ENCODE measurements around the gene ADD3.

Gene ADD3

DNA sequence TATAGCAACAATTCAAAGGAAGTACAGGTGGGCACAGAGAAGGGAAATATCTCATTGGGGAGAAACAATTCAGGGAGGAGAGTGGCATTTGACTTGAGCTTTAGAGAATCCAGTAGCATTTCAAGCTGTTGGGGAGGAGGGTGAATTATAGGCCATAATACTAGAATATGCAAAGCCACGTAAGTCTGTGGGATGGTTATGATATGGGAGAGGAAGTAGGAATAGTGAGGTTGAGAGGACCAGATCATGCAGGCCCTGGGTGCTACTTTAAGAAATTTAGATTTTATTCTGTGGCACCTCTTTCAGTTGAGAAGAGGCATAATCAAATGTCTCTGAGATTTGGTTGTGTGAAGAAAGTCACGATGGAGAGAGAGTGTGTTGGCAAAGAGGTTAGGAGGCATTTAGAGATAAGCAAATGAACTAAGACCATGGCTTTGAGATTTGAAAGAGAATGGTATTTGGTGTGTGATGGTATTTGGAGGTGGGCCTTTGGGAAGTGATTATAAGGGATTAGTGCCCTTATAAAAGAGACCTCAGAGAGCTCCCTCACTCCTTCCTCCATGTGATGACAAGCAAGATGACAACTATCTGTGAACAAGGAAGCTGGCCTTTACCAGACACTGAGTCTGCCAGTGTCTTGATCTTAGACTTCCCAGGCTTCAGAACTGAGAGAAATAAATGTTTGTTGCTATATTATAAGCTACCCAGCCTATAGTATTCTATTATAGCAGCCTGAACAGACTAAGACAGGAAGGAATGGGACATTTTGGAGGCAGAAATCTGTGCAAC is 15.1 kb downstream of the ADD3 start:
- no peak overlapping the region for H3K4me3 ChIP-seq (ENCODE audit: low read length)
- TF ChIP-seq ZNF274 (IDR thresholded peaks at IDR 0.05; ENCODE audit: low read depth, low read length), result no peak

DNA sequence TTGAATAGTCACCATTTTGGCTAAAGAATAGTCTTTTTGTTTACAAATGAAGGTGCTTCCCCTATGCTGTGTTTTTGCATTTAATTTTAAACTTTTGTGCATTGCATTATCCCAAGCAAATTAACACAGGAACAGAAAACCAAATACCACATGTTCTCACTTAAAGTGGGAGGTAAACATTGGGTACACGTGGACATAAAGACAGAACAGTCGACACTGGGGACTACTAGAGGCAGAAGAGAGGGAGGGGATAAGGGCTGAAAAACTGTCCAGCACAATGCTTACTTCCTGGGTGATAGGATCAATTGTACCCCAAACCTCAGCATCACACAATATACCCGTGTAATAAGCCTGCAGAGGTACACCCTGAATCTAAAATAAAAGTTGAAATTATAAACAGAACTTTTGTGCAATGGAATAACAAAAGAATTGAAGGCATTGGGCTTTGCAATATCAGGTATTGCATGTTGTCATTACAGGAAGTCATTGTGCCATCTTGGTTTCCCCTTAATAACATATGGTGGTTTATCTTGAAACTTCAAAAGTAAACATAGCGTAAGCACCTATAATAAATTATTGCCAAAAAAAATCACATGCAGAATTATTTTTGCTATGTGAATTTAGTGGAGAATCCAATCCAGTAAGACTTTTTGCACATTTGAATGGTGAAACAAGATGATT is 16.1 kb downstream of the ADD3 start:
- TF ChIP-seq ZNF274 (IDR thresholded peaks at IDR 0.05; ENCODE audit: low read depth, low read length), result no peak
- no peak overlapping the region for H3K4me3 ChIP-seq (ENCODE audit: low read length)

DNA sequence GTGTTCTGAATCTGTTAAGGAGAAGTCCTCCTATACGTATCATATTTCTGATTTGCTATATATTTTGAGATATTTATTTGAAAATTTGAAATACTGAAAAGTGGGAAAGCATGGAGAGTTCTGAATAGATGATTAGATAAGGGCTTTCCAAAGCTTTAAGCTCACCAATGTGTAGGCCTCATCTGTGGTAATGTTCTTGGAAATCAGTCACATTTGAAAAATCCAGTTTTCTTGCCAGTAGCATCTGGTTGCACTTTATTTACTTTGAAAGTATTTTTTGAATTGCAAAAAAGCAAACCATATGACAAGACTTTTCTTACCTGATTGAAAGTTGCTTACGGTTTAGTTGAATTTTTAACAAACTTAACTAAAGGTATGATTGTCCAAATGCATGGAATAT is 21.7 kb downstream of the ADD3 start:
- no peak for TF ChIP-seq ZNF274 (IDR thresholded peaks at IDR 0.05; ENCODE audit: low read depth, low read length)
- no peak overlapping the region for H3K4me3 ChIP-seq (ENCODE audit: low read length)

- TF ChIP-seq ZNF274 (IDR thresholded peaks at IDR 0.05; ENCODE audit: low read depth, low read length), result no peak
- H3K4me3 ChIP-seq (ENCODE audit: low read length), result no peak overlapping the region
Measured at GRCh38 chr10:110032801-110033700, 25.3 kb downstream of the ADD3 start.

DNA sequence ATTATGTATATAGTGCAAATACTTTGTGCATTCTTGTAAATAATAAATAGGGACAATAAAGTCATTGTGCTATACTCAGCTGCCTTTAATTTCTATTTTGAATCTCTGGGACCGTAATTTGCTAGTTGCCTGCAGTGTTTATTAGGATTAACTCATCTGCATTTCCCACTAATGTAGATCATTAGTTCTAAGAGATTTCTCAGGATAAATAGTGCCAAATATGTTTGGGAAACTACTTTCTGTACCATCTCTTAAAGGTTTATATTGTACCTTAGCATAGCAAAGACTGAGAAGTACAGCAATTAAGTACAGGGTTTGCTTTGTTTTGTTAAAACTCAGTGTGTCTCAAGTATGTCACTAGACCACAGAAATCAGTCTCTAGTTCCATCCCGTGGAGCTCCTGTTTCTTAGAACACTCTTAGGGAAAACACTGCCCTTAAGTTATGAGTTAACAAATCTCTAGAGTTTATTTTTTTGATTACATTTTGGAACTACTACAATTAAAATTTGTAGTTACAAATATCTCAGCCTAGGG is 26.0 kb downstream of the ADD3 start:
- H3K4me3 ChIP-seq (ENCODE audit: low read length), result no peak overlapping the region
- TF ChIP-seq ZNF274 (IDR thresholded peaks at IDR 0.05; ENCODE audit: low read depth, low read length), result no peak

GRCh38 chr10:110034596-110034995 is 26.8 kb downstream of the ADD3 start:
- no peak overlapping the region for H3K4me3 ChIP-seq (ENCODE audit: low read length)
- no peak for TF ChIP-seq ZNF274 (IDR thresholded peaks at IDR 0.05; ENCODE audit: low read depth, low read length)

- no peak for TF ChIP-seq ZNF274 (IDR thresholded peaks at IDR 0.05; ENCODE audit: low read depth, low read length)
- H3K4me3 ChIP-seq (ENCODE audit: low read length), result no peak overlapping the region
Measured at GRCh38 chr10:110035070-110035921, 27.5 kb downstream of the ADD3 start.

- H3K4me3 ChIP-seq (ENCODE audit: low read length), result peak overlapping the region; percentile 18; the same call in 1 of the 2 replicates
- no peak for TF ChIP-seq ZNF274 (IDR thresholded peaks at IDR 0.05; ENCODE audit: low read depth, low read length)
Measured at GRCh38 chr10:110036640-110037039, 28.9 kb downstream of the ADD3 start.

GRCh38 chr10:110039254-110039653 is 31.5 kb downstream of the ADD3 start:
- no peak for TF ChIP-seq ZNF274 (IDR thresholded peaks at IDR 0.05; ENCODE audit: low read depth, low read length)
- H3K4me3 ChIP-seq (ENCODE audit: low read length), result no peak overlapping the region

GRCh38 chr10:110040108-110040507 is 32.3 kb downstream of the ADD3 start:
- H3K4me3 ChIP-seq (ENCODE audit: low read length), result no peak overlapping the region
- no peak for TF ChIP-seq ZNF274 (IDR thresholded peaks at IDR 0.05; ENCODE audit: low read depth, low read length)

DNA sequence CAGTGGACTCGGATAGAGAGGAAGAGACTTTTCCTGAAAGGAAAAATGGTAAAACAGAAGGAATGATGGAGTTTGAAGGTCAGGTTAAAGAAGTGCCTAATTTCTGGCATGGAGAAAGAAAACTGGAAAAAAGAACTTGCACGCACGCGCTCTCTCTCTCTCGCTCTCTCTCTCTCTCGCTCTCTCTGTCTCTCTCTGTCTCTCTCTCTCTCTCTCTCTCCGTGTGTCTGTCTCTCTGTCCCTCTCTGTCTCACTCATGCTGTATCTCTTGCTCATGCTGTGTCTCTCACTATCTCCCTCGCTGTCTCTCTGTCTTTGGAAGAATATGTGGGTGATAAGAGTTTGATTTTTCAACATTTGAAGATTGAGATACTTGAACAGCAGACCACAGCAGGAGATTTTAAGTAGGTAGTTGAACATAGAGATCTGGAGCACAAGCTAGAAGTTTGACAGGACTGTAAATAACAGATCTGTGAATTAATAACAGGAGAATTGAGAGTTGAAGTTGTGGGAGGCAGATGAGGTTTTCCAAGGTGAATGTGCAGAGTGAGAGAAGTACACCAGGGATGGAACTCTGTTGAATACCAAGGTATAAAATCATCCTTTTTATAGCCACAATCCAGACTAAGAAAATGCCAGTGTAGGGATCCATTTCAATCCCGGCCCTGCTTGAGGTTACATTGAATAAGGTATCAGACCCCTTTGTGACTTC is 33.1 kb downstream of the ADD3 start:
- no peak overlapping the region for H3K4me3 ChIP-seq (ENCODE audit: low read length)
- no peak for TF ChIP-seq ZNF274 (IDR thresholded peaks at IDR 0.05; ENCODE audit: low read depth, low read length)

GRCh38 chr10:110041479-110041829 is 33.7 kb downstream of the ADD3 start:
- TF ChIP-seq ZNF274 (IDR thresholded peaks at IDR 0.05; ENCODE audit: low read depth, low read length), result no peak
- H3K4me3 ChIP-seq (ENCODE audit: low read length), result no peak overlapping the region

DNA sequence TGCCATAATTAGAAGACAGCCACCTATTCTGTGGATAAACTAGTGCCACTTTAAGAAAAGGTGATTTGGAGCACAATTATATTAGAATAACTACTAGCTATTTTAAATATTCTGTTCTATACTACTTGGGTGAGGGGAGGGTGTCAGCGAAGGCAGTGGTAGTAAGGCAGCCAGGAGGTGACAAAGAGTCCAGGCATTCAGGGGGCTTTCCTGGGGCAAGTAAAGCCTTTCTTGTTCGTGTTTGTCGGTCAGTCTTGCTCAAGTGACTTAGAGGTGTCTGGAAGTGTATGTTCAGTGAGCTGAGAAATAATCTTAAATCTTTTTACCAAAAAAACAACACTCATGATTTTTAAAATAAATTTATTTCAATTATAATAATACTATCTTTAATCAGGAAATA is 34.4 kb downstream of the ADD3 start:
- no peak for TF ChIP-seq ZNF274 (IDR thresholded peaks at IDR 0.05; ENCODE audit: low read depth, low read length)
- H3K4me3 ChIP-seq (ENCODE audit: low read length), result no peak overlapping the region

All from GM08714 (cell line).